Thoracic aorta (tissue), 2 donors: Measurements from ENCODE around the gene RRM2. TPM values are rescaled to one million over a fixed set of nuclear protein-coding genes. Genes with fewer than 3 reads are reported as not detected.

Experiments used
- ATAC-seq: fragments of 150-250 bp; one replicate; pipeline ENCODE4 v1.8.0; 2017; ENCODE audit warnings: low read depth; ENCODE audit not compliant: insufficient number of reproducible peaks, low FRiP score
- DNase-seq: peaks from one replicate; pipeline ENCODE4 v3.0.0-alpha.2; 2020; ENCODE audit warnings: low spot score
- H3K27ac ChIP-seq, 2 donors: fragments of 200-600 bp; sonication (generic); 1 replicate in 1 of 2; 2 replicates in 1 of 2; pipeline ENCODE4 v1.5.1; 2016; ENCODE audit warnings: mild to moderate bottlenecking in 2 of 2, moderate library complexity in 2 of 2
- H3K27me3 ChIP-seq: fragments of 200-600 bp; sonication (generic); replicated peaks from 2 replicates; pipeline ENCODE4 v1.6.0; 2016; ENCODE audit warnings: mild to moderate bottlenecking; ENCODE audit not compliant: insufficient read depth
- H3K36me3 ChIP-seq: fragments of 200-600 bp; sonication (generic); one replicate; pipeline ENCODE4 v1.5.1; 2016
- H3K4me1 ChIP-seq, 2 donors: fragments of 200-600 bp; sonication (generic); 1 replicate in 1 of 2; 2 replicates in 1 of 2; pipeline versions ENCODE4 v1.5.1 to v1.6.0; 2016; ENCODE audit warnings: low read depth in 2 of 2, mild to moderate bottlenecking in 1 of 2; ENCODE audit not compliant: control insufficient read depth in 1 of 2
- H3K4me3 ChIP-seq: fragments of 200-600 bp; sonication (generic); 2 replicates; pipeline ENCODE4 v1.5.1; 2016; ENCODE audit warnings: mild to moderate bottlenecking
- H3K9me3 ChIP-seq: fragments of 200-600 bp; sonication (generic); 2 replicates; pipeline ENCODE4 v1.5.1; 2016
- total RNA-seq, 2 donors: library from RNA; depleted of rRNA; stranded (reverse); fragments of >200 nt; gene quantifications; one replicate each; pipeline versions ENCODE4 v1.1.0 to v1.2.3, GENCODE V29; 2016
- TF ChIP-seq, protein P1 (sequence below): fragments of 200-600 bp; sonication (generic); IDR thresholded peaks from one replicate; pipeline ENCODE4 v1.5.1; 2019; ENCODE audit warnings: antibody characterized with exemption

RRM2 gene
- total RNA-seq, 2 donors from 2014 or later = 0.92 to 1.2 TPM

DNA sequence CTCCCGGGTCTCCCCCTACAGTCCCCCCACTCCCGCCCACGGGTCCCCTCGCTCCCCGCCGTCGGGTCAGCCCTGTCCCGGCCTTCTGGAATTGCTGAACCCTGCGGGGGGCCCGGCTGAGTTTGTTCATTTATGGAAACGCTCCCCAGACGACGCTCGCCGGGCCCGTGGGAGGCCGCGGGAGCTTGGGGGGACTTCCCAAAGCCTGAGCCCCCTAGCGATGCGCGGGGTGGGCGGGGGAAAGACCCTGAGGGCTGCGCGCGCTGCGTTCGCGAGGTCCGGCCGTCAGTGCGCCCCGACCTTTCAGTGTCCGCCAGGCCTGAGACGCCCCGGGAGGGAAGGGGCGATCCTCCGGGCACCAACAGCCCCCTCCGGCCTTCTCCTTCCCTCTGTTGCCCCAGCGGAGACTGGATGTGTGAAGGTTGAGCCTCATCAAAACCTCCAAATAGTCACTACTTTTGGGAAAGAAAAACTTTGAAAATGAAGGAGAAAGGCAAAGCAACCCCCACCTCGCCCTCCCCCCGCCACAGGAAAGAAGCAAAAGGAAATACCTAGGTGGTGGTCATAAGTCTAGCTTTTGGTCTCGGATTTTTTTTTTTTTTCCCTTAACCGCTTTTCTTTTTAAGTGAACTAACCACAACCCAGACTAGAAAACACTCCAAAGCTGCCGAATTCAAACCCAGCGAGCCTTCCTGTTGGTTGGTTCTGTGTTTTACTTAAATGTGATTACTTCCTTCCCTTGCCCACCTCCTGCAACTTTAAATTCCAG, 41.8 kb upstream of the RRM2 start:
- H3K27ac ChIP-seq = peak overlapping the region; percentile 50 to 77
- no peaks in the 10 kb centered on the region for H3K36me3 ChIP-seq
- DNase-seq (no peak), ATAC-seq (no peak)
- no peaks in the 10 kb centered on the region for H3K27me3 ChIP-seq
- H3K9me3 ChIP-seq = no peaks in the 10 kb centered on the region
- H3K4me3 ChIP-seq = peak overlapping the region; percentile 82
- TF ChIP-seq, protein P1, sequence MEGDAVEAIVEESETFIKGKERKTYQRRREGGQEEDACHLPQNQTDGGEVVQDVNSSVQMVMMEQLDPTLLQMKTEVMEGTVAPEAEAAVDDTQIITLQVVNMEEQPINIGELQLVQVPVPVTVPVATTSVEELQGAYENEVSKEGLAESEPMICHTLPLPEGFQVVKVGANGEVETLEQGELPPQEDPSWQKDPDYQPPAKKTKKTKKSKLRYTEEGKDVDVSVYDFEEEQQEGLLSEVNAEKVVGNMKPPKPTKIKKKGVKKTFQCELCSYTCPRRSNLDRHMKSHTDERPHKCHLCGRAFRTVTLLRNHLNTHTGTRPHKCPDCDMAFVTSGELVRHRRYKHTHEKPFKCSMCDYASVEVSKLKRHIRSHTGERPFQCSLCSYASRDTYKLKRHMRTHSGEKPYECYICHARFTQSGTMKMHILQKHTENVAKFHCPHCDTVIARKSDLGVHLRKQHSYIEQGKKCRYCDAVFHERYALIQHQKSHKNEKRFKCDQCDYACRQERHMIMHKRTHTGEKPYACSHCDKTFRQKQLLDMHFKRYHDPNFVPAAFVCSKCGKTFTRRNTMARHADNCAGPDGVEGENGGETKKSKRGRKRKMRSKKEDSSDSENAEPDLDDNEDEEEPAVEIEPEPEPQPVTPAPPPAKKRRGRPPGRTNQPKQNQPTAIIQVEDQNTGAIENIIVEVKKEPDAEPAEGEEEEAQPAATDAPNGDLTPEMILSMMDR = no peak
- H3K4me1 ChIP-seq = peaks cover 8 to 34% of the 10 kb centered on the region in 2 donors

DNA sequence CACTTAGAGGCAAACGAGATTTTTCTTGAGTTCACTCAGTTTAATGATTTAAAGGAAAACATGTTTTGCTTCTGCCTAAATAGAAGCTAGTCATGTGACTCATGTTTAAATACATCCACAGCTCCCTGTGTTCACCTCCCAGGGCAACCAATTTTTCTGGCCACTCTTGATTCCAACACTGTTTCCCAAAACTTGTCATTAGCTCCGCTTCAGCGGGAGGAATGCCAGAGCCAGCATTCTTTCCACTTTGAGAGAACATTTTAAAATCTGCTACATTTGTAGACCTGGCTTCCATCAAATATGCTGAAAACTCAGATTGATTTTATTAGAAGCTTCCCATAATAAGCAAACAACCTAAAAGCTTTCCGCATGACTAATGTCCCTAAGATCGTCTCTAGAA, 39.5 kb upstream of the RRM2 start:
- Histone ChIP-seq H3K9me3 (no peaks in the 10 kb centered on the region), H3K4me3 (peak overlapping the region; percentile 42), H3K27me3 (no peaks in the 10 kb centered on the region), H3K4me1 (peaks cover 8 to 30% of the 10 kb centered on the region in 2 donors), H3K27ac (peak overlapping the region; percentile 3 to 40), H3K36me3 (no peaks in the 10 kb centered on the region)
- no peak for DNase-seq
- no peak for ATAC-seq
- TF ChIP-seq, protein P1 = no peak

DNA sequence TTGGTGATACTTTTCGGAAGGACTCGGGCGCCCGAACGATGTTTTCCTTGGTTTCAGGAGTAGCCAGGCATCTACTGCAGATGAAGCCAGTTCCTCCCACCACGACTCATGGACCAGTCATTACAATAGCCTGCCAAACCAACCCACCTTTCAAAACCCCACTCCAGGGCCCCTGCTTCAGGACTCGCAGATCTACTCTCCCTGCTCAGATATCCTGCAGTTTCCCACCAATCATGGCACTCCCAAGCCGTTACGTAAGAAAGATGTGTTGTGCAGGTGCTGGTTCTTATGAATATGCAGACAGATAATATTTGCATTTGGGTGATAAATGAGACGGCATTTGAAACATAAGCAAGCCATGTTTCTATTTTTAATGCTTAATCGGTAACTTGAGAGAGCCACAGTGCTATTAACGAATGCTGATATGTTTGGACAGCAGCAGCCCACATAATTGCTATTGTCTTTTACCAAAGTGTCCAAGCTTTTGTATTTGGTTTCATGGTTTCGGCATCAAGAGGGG, 38.8 kb upstream of the RRM2 start:
- peaks cover 8 to 23% of the 10 kb centered on the region in 2 donors for H3K4me1 ChIP-seq
- H3K9me3 ChIP-seq = no peaks in the 10 kb centered on the region
- ATAC-seq (no peak), DNase-seq (no peak)
- H3K27me3 ChIP-seq = no peaks in the 10 kb centered on the region
- peak overlapping the region; percentile 3 to 40 for H3K27ac ChIP-seq
- H3K4me3 ChIP-seq = peak overlapping the region; percentile 42
- TF ChIP-seq, protein P1 = no peak
- no peaks in the 10 kb centered on the region for H3K36me3 ChIP-seq

DNA sequence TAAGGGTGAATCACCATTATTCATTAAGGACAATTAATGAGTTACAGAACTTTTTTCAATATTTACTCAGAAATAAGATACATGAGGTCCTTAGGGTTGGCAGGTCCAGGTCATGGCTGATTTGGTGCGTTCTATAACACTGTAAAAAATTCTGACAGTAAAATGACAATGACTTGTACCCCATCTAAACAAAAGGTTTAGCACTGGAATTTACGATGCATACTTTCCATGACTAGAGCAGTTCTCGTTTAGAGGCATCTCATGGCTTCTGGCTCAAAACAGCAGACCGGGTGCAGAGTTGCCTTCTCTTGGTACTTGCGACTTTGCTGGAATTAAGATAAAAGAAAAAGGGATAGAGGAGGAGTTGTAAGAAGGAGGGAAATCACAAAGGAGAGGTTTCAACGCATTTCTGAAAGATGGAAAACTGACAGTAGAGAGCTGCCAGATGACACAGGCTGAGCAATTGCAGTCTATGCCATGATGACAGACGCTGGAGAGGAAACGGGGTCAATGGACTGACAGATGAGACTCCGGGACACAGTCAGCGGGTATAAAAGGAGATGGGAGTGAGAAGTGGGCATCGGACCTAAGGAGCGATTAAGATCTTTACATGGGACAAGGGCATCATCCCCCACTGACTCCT, 38.2 kb upstream of the RRM2 start:
- no peaks in the 10 kb centered on the region for H3K9me3 ChIP-seq
- H3K27ac ChIP-seq = no peak overlapping the region
- no peak overlapping the region for H3K4me3 ChIP-seq
- peaks cover 8 to 21% of the 10 kb centered on the region in 2 donors for H3K4me1 ChIP-seq
- DNase-seq = no peak
- no peaks in the 10 kb centered on the region for H3K27me3 ChIP-seq
- no peak for ATAC-seq
- TF ChIP-seq, protein P1 = no peak
- no peaks in the 10 kb centered on the region for H3K36me3 ChIP-seq

DNA sequence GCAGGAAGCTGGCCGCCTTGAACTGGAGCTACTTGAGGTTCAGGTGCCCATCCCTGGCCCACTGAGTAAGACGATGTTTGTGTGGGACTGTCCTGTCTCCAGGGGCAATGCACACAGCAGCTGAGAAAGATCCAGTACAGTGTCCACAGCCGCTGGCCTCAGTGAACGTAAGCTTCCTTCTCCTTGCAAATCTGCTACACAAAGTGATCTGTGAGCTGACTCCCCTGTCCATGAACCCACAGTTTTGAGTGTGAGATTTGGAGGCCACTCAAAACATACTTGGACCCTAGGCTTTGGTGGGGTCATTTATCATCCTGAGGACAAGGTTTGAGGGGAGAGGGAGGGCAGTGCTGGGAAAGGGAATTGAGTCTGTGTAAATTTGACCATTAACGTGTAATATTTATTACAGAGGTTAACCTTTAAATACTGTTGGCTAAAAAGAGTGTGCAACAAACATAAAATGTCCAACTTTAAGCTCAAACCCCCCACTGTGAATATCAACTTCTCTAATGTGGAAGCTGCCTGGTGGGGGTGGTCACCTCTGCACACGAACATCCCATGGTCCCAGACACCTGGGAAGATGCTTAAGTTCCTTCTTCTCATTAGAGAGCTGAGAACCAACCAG, 37.4 kb upstream of the RRM2 start:
- Histone ChIP-seq H3K4me3 (no peak overlapping the region), H3K9me3 (no peaks in the 10 kb centered on the region), H3K4me1 (peaks cover 8 to 21% of the 10 kb centered on the region in 2 donors), H3K36me3 (no peaks in the 10 kb centered on the region), H3K27ac (no peak overlapping the region), H3K27me3 (no peaks in the 10 kb centered on the region)
- DNase-seq (no peak), ATAC-seq (no peak)
- TF ChIP-seq, protein P1 = no peak
